Keratinocyte (primary cell): ENCODE measurements around the gene SSTR5. TPM values are rescaled to one million over a fixed set of nuclear protein-coding genes. Genes with fewer than 3 reads are reported as not detected.

ENCODE experiments used
- DNase-seq: peaks from one replicate; pipeline ENCODE4 v3.0.0-alpha.2; 2011; ENCODE audit warnings: low read depth, missing footprints, low spot score
- FAIRE-seq: peaks from 2 replicates; lab custom pipeline; 2011; peaks lifted over from hg19 to GRCh38; lab: Jason Lieb, UNC
- H2AFZ ChIP-seq: 2 replicates; pipeline ENCODE4 v1.6.0; 2012; ENCODE audit warnings: low read length, control low read depth, inconsistent platforms; ENCODE audit not compliant: control insufficient read depth
- H3K27ac ChIP-seq: 2 replicates; pipeline ENCODE4 v1.5.1; 2011; ENCODE audit warnings: low read length; ENCODE audit not compliant: control insufficient read depth, insufficient read depth
- H3K27me3 ChIP-seq: 3 replicates; pipeline ENCODE4 v1.6.0; 2011; ENCODE audit warnings: low read length; ENCODE audit not compliant: control insufficient read depth, insufficient read depth; ENCODE audit errors: extremely low read depth
- H3K36me3 ChIP-seq, 2 experiments: 2 replicates in 1 of 2; 3 replicates in 1 of 2; pipeline ENCODE4 v1.5.1; 2011; ENCODE audit warnings: low read length in 2 of 2, mild to moderate bottlenecking in 1 of 2; ENCODE audit not compliant: control insufficient read depth in 2 of 2, insufficient read depth in 2 of 2; ENCODE audit errors: extremely low read depth in 1 of 2
- H3K4me1 ChIP-seq: 3 replicates; pipeline ENCODE4 v1.5.1; 2011; ENCODE audit warnings: low read length; ENCODE audit not compliant: control insufficient read depth, insufficient read depth; ENCODE audit errors: extremely low read depth
- H3K4me2 ChIP-seq: 3 replicates; pipeline ENCODE4 v1.6.0; 2011; ENCODE audit warnings: low read depth, low read length; ENCODE audit not compliant: control insufficient read depth, insufficient read depth; ENCODE audit errors: extremely low read depth
- H3K4me3 ChIP-seq, 3 experiments: fragments of 200-600 bp in 1 of 3; sonication (generic) in 1 of 3; 2 replicates in 2 of 3; 3 replicates in 1 of 3; pipeline ENCODE4 v1.5.1; 2011 to 2016; ENCODE audit warnings: low read length in 3 of 3, mild to moderate bottlenecking in 3 of 3, control low read depth in 2 of 3, inconsistent platforms in 1 of 3, low read depth in 1 of 3, mixed read lengths in 1 of 3, mixed run types in 1 of 3, moderate library complexity in 1 of 3; ENCODE audit not compliant: control insufficient read depth in 2 of 3, insufficient read depth in 2 of 3; ENCODE audit errors: extremely low read depth in 1 of 3
- H3K79me2 ChIP-seq: 2 replicates; pipeline ENCODE4 v1.6.0; 2012; ENCODE audit warnings: low read length; ENCODE audit not compliant: control insufficient read depth, insufficient read depth
- H3K9ac ChIP-seq: 3 replicates; pipeline ENCODE4 v1.6.0; 2011; ENCODE audit warnings: low read length; ENCODE audit not compliant: control insufficient read depth, insufficient read depth; ENCODE audit errors: extremely low read depth
- H3K9me1 ChIP-seq: 3 replicates; pipeline ENCODE4 v1.6.0; 2011; ENCODE audit warnings: low read length; ENCODE audit not compliant: control insufficient read depth, insufficient read depth; ENCODE audit errors: extremely low read depth
- H3K9me3 ChIP-seq: 2 replicates; pipeline ENCODE4 v1.5.1; 2012; ENCODE audit warnings: low read depth, low read length; ENCODE audit not compliant: control insufficient read depth
- H4K20me1 ChIP-seq: 3 replicates; pipeline ENCODE4 v1.6.0; 2011; ENCODE audit warnings: low read length; ENCODE audit not compliant: control insufficient read depth, insufficient read depth; ENCODE audit errors: extremely low read depth
- CTCF ChIP-seq, 3 experiments: IDR thresholded peaks in 1 of 3; conservative IDR thresholded peaks in 1 of 3; optimal IDR thresholded peaks in 1 of 3; 2 replicates in 2 of 3; 3 replicates in 1 of 3; pipeline versions ENCODE3 to v1.5.1; 2011; ENCODE audit warnings: low read length in 3 of 3, mild to moderate bottlenecking in 3 of 3, moderate library complexity in 2 of 3, control low read depth in 1 of 3, inconsistent platforms in 1 of 3; ENCODE audit not compliant: insufficient read depth in 2 of 3; ENCODE audit errors: extremely low read depth in 1 of 3
- EZH2 ChIP-seq: IDR thresholded peaks from one replicate; pipeline ENCODE4 v1.6.1; 2012; ENCODE audit warnings: inconsistent platforms, mild to moderate bottlenecking, low read length, moderate library complexity
- dilution Hi-C: fragments of 300-500 bp; cut with MboI; formaldehyde crosslinking; loops from one replicate; pipeline ENCODE4 v1.7.0; 2020; ENCODE audit warnings: low sequenced_read_pairs; ENCODE audit not compliant: extremely low pct_ligation_motif_present
- polyA plus RNA-seq, 5 experiments: library from polyadenylated mRNA; depleted of rRNA in 3 of 5; stranded (reverse) in 3 of 5; stranded (forward) in 1 of 5; unstranded in 1 of 5; fragments of >200 nt; gene quantifications; 1 replicate in 1 of 5; 2 replicates in 3 of 5; 3 replicates in 1 of 5; pipeline versions ENCODE4 v1.2.1 to v1.2.3, GENCODE V29; 2011 to 2012; ENCODE audit warnings: missing spikeins in 2 of 5, low read depth in 1 of 5, low replicate concordance in 1 of 5

Gene SSTR5
- polyA plus RNA-seq, 1 donor (not counting 4 experiments of a cell fraction or from before 2014, with no cell fraction given), result not detected

- Histone ChIP-seq H3K9ac (no peak overlapping the region), H2AFZ (no peak overlapping the region), H3K4me3 (no peak overlapping the region), H3K27me3 (peaks cover 17% of the 10 kb centered on the region), H3K9me1 (no peaks in the 10 kb centered on the region), H3K4me2 (no peak overlapping the region), H3K4me1 (no peaks in the 10 kb centered on the region), H3K79me2 (no peaks in the 10 kb centered on the region), H3K36me3 (no peaks in the 10 kb centered on the region), H3K9me3 (no peaks in the 10 kb centered on the region), H4K20me1 (no peaks in the 10 kb centered on the region), H3K27ac (no peak overlapping the region)
- DNase-seq (no peak), FAIRE-seq (no peak)
- TF ChIP-seq CTCF (optimal IDR thresholded peaks at IDR 0.05 in 1 of 3, IDR thresholded peaks at IDR 0.05 in 1 of 3, conservative IDR thresholded peaks at IDR 0.05 in 1 of 3; ENCODE audit: extremely low read depth in 1 of 3, insufficient read depth in 2 of 3, low read length in 3 of 3), result no peak
- TF ChIP-seq EZH2, result no peak
- dilution Hi-C loops, result no loop called here
Observed at GRCh38 chr16:1045310-1045992, 27.1 kb upstream of the SSTR5 start.

GRCh38 chr16:1045993-1046911 is 26.3 kb upstream of the SSTR5 start:
- FAIRE-seq (no peak), DNase-seq (no peak)
- H3K4me2 ChIP-seq, result no peak overlapping the region
- no peaks in the 10 kb centered on the region for H3K9me3 ChIP-seq
- no peak overlapping the region for H3K9ac ChIP-seq
- H4K20me1 ChIP-seq, result no peaks in the 10 kb centered on the region
- no peak overlapping the region for H2AFZ ChIP-seq
- dilution Hi-C loops, result no loop called here
- H3K79me2 ChIP-seq, result no peaks in the 10 kb centered on the region
- H3K9me1 ChIP-seq, result no peaks in the 10 kb centered on the region
- no peaks in the 10 kb centered on the region for H3K36me3 ChIP-seq
- H3K4me1 ChIP-seq, result no peaks in the 10 kb centered on the region
- H3K27me3 ChIP-seq, result peaks cover 17% of the 10 kb centered on the region
- no peak overlapping the region for H3K27ac ChIP-seq
- H3K4me3 ChIP-seq, result no peak overlapping the region
- TF ChIP-seq CTCF (optimal IDR thresholded peaks at IDR 0.05 in 1 of 3, IDR thresholded peaks at IDR 0.05 in 1 of 3, conservative IDR thresholded peaks at IDR 0.05 in 1 of 3; ENCODE audit: extremely low read depth in 1 of 3, insufficient read depth in 2 of 3, low read length in 3 of 3), result no peak
- no peak for TF ChIP-seq EZH2
